ENCODE measurements around the gene LRP4.

The LRP4 gene

DNA sequence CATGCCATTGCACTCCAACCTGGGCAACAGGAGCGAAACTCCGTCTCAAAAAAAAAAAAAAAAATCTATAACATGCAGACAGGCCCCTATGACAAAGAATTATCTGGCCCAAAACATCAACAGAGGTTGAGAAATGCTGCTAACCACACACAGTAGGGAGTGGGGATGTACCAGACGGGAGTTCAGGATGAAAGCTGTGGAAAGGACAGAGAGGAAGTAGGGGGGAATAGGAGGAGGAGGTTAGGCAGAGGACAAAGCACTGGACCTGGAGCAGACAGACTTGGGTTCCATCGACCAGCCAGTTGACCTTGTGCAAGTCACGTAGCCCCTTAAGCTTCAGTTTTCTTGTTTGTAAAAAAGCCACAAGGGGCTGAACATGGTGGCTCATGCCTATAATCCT lies 12.5 kb downstream of the LRP4 start:
- TF ChIP-seq, protein P1, sequence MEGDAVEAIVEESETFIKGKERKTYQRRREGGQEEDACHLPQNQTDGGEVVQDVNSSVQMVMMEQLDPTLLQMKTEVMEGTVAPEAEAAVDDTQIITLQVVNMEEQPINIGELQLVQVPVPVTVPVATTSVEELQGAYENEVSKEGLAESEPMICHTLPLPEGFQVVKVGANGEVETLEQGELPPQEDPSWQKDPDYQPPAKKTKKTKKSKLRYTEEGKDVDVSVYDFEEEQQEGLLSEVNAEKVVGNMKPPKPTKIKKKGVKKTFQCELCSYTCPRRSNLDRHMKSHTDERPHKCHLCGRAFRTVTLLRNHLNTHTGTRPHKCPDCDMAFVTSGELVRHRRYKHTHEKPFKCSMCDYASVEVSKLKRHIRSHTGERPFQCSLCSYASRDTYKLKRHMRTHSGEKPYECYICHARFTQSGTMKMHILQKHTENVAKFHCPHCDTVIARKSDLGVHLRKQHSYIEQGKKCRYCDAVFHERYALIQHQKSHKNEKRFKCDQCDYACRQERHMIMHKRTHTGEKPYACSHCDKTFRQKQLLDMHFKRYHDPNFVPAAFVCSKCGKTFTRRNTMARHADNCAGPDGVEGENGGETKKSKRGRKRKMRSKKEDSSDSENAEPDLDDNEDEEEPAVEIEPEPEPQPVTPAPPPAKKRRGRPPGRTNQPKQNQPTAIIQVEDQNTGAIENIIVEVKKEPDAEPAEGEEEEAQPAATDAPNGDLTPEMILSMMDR (IDR thresholded peaks at IDR 0.05): no peak

DNA sequence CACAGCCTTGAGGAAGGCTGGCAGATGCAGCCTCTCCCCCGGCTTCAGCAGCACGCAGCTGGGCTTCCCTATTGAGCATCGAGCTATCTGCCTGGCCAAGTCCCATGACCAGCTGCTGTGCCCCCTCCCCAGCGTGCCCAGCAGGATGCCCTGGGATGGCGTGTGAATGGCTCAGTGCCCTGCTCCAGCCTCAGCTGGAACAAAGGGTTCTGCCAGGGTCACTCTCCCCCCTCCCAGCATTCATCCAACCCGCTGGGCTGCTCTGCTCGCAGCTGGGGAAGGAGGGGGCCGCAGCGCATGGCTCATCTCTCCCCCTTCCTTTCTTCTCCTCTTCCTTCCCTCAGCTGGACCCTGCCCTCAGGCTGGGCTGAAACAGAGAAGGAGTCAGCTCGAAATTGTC lies 14.5 kb downstream of the LRP4 start:
- TF ChIP-seq, protein P1 (IDR thresholded peaks at IDR 0.05): no peak

DNA sequence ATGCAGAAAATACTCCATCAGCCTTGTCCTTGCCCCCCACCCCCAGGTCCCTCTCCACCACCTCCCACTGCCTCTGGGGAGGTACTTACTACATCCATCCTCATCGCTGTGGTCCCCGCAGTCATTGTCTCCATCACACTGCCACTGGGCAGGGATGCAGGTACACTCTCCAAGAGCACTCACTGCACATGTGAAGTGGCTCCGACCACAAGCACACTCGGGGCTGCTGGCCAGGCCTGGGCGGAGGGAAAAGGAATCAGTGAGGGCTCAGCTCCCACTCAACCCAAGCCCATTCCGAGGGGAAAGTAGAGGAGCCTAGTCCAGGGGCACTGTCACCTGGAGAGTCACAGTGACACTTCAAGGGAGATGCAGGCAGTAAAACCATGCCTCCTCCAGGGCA lies 15.7 kb downstream of the LRP4 start:
- TF ChIP-seq, protein P1 (IDR thresholded peaks at IDR 0.05): no peak

GRCh38 chr11:46901156-46901555 lies 17.2 kb downstream of the LRP4 start:
- TF ChIP-seq, protein P1 (IDR thresholded peaks at IDR 0.05): no peak

GRCh38 chr11:46900091-46900746 lies 18.1 kb downstream of the LRP4 start:
- TF ChIP-seq, protein P1 (IDR thresholded peaks at IDR 0.05): no peak

- TF ChIP-seq, protein P1 (IDR thresholded peaks at IDR 0.05): no peak
Measured at GRCh38 chr11:46899501-46900025, 18.8 kb downstream of the LRP4 start.

DNA sequence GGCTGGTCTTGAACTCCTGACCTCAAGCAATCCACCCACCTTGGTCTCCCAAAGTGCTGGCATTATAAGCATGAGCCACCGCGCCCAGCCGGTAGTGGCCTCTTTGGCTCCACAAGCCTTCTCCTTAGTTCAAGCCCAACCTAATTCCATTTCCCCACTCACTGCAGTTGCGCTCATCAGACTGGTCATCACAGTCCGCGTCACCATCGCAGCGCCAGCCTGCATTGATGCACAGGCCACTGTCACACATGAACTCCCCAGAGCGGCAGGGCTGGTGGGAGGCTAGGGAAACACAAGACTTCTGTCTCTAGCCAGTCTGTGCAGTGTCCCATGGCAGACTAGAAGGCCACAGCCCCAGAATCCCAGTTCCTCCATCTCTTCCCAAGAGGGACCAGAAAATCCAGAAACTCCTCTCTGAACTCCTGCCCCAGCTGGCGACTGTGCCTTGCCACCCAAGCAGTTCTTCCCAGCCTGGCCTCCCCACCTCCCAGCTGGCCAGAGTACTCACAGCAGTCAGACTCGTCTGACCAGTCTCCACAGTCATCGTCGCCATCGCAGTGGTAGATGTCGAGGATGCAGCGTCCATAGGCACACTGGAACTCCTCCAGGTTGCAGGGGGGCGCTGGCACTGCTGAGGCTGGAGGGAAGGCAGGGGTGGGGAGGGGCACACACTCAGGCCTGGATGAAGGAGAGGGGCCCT lies 19.8 kb downstream of the LRP4 start:
- TF ChIP-seq, protein P1 (IDR thresholded peaks at IDR 0.05): no peak

Measured in LNCAP (cell line).